C4-2B (cell line): ENCODE measurements around the gene CDC42BPB.

Experiments
- CTCF ChIP-seq: fragments of 450-650 bp; conservative IDR thresholded peaks from 2 replicates; pipeline ENCODE4 v1.5.1; 2017; ENCODE audit warnings: mild to moderate bottlenecking
- ZFX ChIP-seq: fragments of 450-650 bp; IDR thresholded peaks from 2 replicates; pipeline ENCODE4 v1.6.1; 2017

- TF ChIP-seq CTCF, result no peak
- TF ChIP-seq ZFX, result no peak
Measured at GRCh38 chr14:103030741-103031565, 26.4 kb downstream of the CDC42BPB start.
